Chondrocyte (in vitro differentiated cells): ENCODE results near the gene APRT. TPM values are rescaled to one million over a fixed set of nuclear protein-coding genes. Genes with fewer than 3 reads are reported as not detected.

Experiments used
- DNase-seq: peaks from one replicate; pipeline ENCODE4 v3.0.0; 2021; ENCODE audit warnings: mixed read lengths, low spot score
- H3K27ac Mint-ChIP-seq: one replicate; pipeline ENCODE4 v1.8.0; 2021; ENCODE audit warnings: mild to moderate bottlenecking, moderate library complexity, mixed read lengths; ENCODE audit not compliant: unreplicated experiment
- H3K27me3 Mint-ChIP-seq: 2 replicates; pipeline ENCODE4 v1.8.0; 2021; ENCODE audit warnings: low read depth, mixed read lengths
- H3K36me3 Mint-ChIP-seq: 2 replicates; pipeline ENCODE4 v1.8.0; 2021; ENCODE audit warnings: low read depth, mixed read lengths
- H3K4me1 Mint-ChIP-seq: 2 replicates; pipeline ENCODE4 v1.8.0; 2021; ENCODE audit warnings: low read depth, mild to moderate bottlenecking, mixed read lengths
- H3K4me3 Mint-ChIP-seq: one replicate; pipeline ENCODE4 v1.8.0; 2021; ENCODE audit warnings: mild to moderate bottlenecking, moderate library complexity, mixed read lengths; ENCODE audit not compliant: unreplicated experiment
- H3K9me3 Mint-ChIP-seq: 2 replicates; pipeline ENCODE4 v1.8.0; 2021; ENCODE audit warnings: low read depth, mixed read lengths
- total RNA-seq: library from RNA; stranded (reverse); gene quantifications from 3 replicates; pipeline ENCODE4 v1.2.1, GENCODE V29; 2021
- TF ChIP-seq, protein P1 (sequence below): fragments of 200-600 bp; sonication (generic); IDR thresholded peaks from 2 replicates; pipeline ENCODE4 v1.5.0; 2021; ENCODE audit warnings: antibody characterized with exemption, mild to moderate bottlenecking, moderate library complexity

Gene APRT
- total RNA-seq, 1 donor from 2014 or later = 68.8 TPM

DNA sequence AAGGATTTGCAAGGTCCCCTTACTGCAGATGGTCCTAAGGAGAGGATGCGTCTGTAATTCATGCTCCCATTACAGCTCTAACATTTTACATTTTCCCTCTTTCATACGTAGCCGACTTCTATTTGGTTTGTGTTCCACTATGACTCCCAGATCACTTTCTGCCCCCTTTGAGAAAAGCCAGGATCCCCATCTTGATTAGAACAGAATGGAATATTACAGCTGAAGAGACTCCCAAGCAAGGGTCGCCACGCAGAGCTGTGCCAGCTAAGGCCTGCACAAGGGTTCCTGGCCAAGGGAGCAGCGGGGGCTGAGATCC, 11.5 kb downstream of the APRT start:
- no peaks in the 10 kb centered on the region for H3K36me3 Mint-ChIP-seq
- H3K27ac Mint-ChIP-seq = no peak overlapping the region
- no peak overlapping the region for H3K4me3 Mint-ChIP-seq
- TF ChIP-seq, protein P1, sequence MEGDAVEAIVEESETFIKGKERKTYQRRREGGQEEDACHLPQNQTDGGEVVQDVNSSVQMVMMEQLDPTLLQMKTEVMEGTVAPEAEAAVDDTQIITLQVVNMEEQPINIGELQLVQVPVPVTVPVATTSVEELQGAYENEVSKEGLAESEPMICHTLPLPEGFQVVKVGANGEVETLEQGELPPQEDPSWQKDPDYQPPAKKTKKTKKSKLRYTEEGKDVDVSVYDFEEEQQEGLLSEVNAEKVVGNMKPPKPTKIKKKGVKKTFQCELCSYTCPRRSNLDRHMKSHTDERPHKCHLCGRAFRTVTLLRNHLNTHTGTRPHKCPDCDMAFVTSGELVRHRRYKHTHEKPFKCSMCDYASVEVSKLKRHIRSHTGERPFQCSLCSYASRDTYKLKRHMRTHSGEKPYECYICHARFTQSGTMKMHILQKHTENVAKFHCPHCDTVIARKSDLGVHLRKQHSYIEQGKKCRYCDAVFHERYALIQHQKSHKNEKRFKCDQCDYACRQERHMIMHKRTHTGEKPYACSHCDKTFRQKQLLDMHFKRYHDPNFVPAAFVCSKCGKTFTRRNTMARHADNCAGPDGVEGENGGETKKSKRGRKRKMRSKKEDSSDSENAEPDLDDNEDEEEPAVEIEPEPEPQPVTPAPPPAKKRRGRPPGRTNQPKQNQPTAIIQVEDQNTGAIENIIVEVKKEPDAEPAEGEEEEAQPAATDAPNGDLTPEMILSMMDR = no peak
- no peaks in the 10 kb centered on the region for H3K9me3 Mint-ChIP-seq
- H3K4me1 Mint-ChIP-seq = peaks cover 3% of the 10 kb centered on the region
- no peaks in the 10 kb centered on the region for H3K27me3 Mint-ChIP-seq
- DNase-seq = no peak

DNA sequence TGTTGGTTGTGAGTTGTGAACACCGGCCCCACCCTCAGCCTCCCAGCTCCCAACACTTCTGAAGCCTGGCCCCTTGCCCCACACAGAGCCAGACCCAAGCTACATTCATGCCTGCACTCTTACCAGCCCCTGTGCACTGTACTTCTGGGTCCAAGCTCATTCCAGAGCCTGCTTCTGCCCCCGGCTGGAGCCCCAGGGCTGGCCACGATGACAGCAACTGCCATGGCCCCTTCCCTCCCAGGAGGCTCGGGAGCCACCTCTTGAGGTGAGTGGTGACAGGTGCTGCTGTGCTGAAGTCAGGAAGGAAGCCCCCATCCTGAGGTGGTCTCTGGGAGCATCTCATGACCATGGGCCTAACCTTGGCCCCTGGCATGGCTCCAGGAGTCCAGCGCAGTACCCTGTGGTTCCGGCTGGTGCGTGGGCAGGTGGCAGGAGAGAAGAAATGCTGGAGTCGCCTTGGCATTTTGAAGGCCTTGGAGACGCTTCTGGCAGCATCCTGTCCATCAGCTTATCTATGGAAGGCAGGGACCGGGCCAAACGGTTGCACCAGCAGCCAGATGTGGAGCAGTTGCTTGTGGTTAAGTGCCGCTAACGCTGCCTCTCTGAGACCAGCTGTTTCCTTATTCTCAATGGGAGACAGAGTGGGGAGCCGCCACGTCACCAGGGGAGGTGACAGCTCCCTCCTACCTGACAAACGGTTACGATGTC, 12.0 kb downstream of the APRT start:
- Mint-ChIP-seq H3K36me3 (no peaks in the 10 kb centered on the region), H3K9me3 (no peaks in the 10 kb centered on the region)

DNA sequence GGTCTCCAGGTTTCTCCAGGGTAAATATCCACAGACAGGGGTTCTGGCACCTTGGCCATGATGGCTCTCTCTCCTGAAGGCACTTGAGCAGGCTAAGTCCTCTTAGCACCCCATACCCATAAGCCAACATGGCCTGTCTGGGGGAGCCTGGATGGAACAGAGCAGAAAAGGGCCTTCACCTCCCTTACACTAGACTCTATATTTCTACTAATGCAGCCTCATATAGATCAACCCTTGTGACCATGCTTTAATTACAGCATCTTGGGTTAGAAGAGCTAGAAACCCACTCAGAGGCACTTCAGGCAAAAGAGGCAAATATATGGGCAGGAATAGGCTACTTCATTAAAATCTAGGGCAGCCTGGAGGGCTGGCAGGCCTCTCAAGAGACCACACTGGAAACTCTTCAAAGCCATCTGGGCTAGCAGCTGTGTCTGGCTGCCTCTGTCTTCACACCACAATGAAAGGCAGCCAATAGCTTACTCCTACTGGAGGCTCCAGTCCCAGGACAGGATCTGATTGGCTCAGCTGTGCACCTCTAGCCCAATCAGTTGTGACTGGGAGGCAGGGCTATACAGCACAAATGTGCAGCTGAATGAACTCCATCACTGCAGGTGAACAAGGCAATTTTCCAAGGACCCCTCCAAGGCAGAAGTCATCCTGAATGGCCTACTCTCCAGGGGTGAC, 12.8 kb downstream of the APRT start:
- no peak for DNase-seq
- no peak overlapping the region for H3K4me3 Mint-ChIP-seq
- no peak overlapping the region for H3K27ac Mint-ChIP-seq
- H3K36me3 Mint-ChIP-seq = no peaks in the 10 kb centered on the region
- no peaks in the 10 kb centered on the region for H3K27me3 Mint-ChIP-seq
- TF ChIP-seq, protein P1 = no peak
- H3K9me3 Mint-ChIP-seq = no peaks in the 10 kb centered on the region
- H3K4me1 Mint-ChIP-seq = peaks cover 3% of the 10 kb centered on the region

More for the DNA sequence above, 12.0 kb downstream of the APRT start:
- TF ChIP-seq, protein P1 = no peak
- DNase-seq = no peak
- no peaks in the 10 kb centered on the region for H3K27me3 Mint-ChIP-seq
- H3K27ac Mint-ChIP-seq = no peak overlapping the region
- H3K4me3 Mint-ChIP-seq = no peak overlapping the region
- H3K4me1 Mint-ChIP-seq = peaks cover 3% of the 10 kb centered on the region

DNA sequence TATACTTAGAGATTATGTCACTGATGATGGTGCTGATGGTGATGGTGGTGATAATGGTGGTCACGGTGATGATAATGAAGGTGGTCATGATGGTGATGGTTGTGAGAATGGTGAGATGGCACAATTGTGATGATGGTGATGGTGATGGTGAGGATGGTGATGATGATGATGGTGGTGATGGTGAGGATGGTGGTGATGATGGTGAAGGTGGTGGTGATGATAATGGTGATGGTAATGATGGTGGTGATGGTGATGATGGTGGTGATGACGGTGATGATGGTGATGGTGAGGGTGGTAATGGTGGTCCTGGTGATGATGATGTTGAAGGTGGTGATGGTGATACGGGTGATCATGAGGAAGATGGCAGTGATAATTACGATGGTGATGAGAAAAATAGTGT, 13.7 kb downstream of the APRT start:
- Mint-ChIP-seq H3K4me1 (peaks cover 3% of the 10 kb centered on the region), H3K4me3 (no peak overlapping the region), H3K27ac (no peak overlapping the region), H3K9me3 (no peaks in the 10 kb centered on the region), H3K36me3 (no peaks in the 10 kb centered on the region), H3K27me3 (no peaks in the 10 kb centered on the region)
- TF ChIP-seq, protein P1 = no peak
- DNase-seq = no peak

DNA sequence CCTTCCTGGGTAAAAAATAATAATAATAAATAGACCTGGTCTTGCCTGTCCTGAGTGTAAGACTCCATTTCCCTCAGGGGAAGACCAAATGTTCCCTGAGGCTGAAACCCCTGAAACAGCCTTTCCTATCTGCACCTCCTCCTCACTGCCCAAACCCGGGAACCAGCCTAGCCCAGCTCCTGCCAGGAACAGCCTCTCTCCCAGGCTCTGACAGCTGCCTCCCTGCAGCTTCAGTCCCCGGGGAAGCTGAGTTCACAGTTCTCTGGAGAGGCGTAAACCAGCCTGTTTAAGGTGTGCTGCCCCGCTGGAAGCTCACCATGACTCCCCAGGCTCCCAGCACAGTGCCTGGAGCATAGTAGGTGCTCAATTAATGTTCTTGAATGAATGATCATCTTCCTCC, 15.4 kb downstream of the APRT start:
- TF ChIP-seq, protein P1 = no peak
- Mint-ChIP-seq H3K36me3 (no peaks in the 10 kb centered on the region), H3K4me3 (no peak overlapping the region), H3K27ac (no peak overlapping the region), H3K4me1 (peaks cover 5% of the 10 kb centered on the region), H3K27me3 (no peaks in the 10 kb centered on the region), H3K9me3 (no peaks in the 10 kb centered on the region)
- no peak for DNase-seq
